Chondrocyte (in vitro differentiated cells): ENCODE data around the gene FAM200C. TPM values are rescaled to one million over a fixed set of nuclear protein-coding genes. Genes with fewer than 3 reads are reported as not detected.

Source experiments
- DNase-seq: peaks from one replicate; pipeline ENCODE4 v3.0.0; 2021; ENCODE audit warnings: mixed read lengths, low spot score
- H3K27ac Mint-ChIP-seq: one replicate; pipeline ENCODE4 v1.8.0; 2021; ENCODE audit warnings: mild to moderate bottlenecking, moderate library complexity, mixed read lengths; ENCODE audit not compliant: unreplicated experiment
- H3K27me3 Mint-ChIP-seq: 2 replicates; pipeline ENCODE4 v1.8.0; 2021; ENCODE audit warnings: low read depth, mixed read lengths
- H3K36me3 Mint-ChIP-seq: 2 replicates; pipeline ENCODE4 v1.8.0; 2021; ENCODE audit warnings: low read depth, mixed read lengths
- H3K4me1 Mint-ChIP-seq: 2 replicates; pipeline ENCODE4 v1.8.0; 2021; ENCODE audit warnings: low read depth, mild to moderate bottlenecking, mixed read lengths
- H3K4me3 Mint-ChIP-seq: one replicate; pipeline ENCODE4 v1.8.0; 2021; ENCODE audit warnings: mild to moderate bottlenecking, moderate library complexity, mixed read lengths; ENCODE audit not compliant: unreplicated experiment
- H3K9me3 Mint-ChIP-seq: 2 replicates; pipeline ENCODE4 v1.8.0; 2021; ENCODE audit warnings: low read depth, mixed read lengths
- total RNA-seq: library from RNA; stranded (reverse); gene quantifications from 3 replicates; pipeline ENCODE4 v1.2.1, GENCODE V29; 2021
- TF ChIP-seq, protein P1 (sequence below): fragments of 200-600 bp; sonication (generic); IDR thresholded peaks from 2 replicates; pipeline ENCODE4 v1.5.0; 2021; ENCODE audit warnings: antibody characterized with exemption, mild to moderate bottlenecking, moderate library complexity

Gene FAM200C
- total RNA-seq, 1 donor from 2014 or later, result 4.1 TPM

DNA sequence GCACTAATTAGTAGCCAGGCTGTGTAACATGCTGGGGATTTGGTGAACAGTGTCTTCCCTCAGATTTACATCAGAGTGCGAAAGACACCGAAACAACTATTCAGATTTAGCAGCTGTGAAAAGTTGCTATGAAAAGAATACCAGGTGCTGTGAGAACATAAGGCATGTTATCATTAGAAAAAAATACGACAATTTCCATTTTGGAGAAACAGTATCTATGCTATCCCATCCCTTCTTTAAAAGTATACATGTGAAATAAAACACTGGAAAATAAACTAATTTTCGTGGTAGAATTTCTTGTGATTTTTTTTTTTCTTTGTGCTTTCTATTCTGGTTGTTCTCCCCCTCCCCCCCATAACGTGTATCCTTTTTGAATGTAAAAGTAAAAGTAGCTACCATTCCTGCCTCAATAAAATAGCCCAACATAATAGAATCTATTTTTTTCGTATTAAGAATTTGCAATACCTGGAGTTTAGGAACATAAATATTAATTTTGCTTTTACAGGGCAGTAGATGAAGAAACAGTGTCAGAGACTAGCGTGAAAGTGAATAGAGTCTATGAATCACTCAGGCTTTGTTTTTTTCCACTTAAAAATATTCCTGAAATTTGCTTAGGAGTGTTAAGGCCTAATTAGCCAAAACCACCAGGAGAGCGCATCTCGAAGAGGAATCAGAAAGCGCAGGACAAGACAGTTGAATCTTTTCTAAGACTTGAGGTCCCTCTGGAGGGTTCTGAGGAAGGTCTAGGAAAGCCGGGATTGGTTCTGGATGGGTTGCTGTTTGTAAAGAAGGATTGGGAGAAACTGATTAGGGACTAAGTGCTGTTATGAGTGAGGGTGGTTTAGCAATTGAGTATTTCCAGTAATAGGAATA lies 19.8 kb upstream of the FAM200C start:
- Mint-ChIP-seq H3K36me3 (peaks cover 2% of the 10 kb centered on the region), H3K4me1 (peaks cover 60% of the 10 kb centered on the region)
- TF ChIP-seq, protein P1, sequence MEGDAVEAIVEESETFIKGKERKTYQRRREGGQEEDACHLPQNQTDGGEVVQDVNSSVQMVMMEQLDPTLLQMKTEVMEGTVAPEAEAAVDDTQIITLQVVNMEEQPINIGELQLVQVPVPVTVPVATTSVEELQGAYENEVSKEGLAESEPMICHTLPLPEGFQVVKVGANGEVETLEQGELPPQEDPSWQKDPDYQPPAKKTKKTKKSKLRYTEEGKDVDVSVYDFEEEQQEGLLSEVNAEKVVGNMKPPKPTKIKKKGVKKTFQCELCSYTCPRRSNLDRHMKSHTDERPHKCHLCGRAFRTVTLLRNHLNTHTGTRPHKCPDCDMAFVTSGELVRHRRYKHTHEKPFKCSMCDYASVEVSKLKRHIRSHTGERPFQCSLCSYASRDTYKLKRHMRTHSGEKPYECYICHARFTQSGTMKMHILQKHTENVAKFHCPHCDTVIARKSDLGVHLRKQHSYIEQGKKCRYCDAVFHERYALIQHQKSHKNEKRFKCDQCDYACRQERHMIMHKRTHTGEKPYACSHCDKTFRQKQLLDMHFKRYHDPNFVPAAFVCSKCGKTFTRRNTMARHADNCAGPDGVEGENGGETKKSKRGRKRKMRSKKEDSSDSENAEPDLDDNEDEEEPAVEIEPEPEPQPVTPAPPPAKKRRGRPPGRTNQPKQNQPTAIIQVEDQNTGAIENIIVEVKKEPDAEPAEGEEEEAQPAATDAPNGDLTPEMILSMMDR, result no peak

DNA sequence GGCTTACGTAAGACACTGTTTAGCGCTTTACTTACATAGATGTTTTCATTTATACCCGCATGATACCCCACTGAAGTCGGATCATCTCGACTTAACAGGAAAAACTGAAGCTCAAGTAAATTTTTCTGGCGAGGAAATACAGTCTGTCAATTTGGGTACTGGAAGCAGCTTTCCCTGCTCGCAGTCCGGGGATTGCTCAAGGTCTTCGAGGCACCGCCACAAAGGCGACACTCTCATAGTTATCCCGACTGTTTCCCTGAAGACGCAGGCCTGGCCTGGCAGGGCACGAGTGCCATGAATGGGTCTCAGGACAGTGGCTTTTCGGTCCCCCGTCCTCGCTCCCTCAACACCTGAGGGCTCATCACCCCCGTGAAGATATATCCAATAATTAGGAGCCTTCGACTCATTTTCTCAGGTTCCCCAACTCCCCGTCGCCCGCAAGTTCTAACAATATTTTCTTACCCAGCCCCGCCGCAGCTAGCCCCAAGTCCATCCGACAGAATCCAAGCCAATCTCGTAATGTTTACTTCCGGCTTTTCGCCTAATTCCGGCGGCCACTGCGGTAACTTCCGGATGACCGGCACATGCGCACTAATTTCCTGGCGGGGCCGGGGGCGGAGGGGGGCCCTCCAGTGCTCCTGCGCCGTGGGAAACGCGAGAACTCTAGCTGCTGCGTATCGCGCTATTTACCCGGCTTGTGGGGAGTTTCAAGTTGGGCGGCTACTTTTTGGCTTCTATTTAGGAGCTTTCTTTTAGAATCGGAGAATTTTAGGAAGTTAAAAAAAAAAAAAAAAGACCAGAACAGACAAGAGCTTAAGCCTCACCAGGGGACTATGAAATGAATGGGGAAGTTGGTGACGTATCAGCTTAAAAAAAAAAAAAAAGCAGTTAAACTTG lies 19.0 kb upstream of the FAM200C start, which contains the start of gene SLU7:
Gene SLU7, minus strand, starts transcription at position 521 of the 897 bp plus-strand sequence. CDS start 3,787 bp downstream, outside the sequence.
- TF ChIP-seq, protein P1, result no peak
- Mint-ChIP-seq H3K27ac (peak within 1 kb of the TSS; percentile 100), H3K9me3 (no peaks in the 10 kb centered on the region), H3K4me1 (peaks cover 53% of the 10 kb centered on the region), H3K36me3 (peaks cover 2% of the 10 kb centered on the region), H3K27me3 (no peaks in the 10 kb centered on the region), H3K4me3 (peak within 1 kb of the TSS; percentile 99)
- peak; percentile 97 for DNase-seq

More for the DNA sequence above, 19.8 kb upstream of the FAM200C start:
- no peaks in the 10 kb centered on the region for H3K9me3 Mint-ChIP-seq
- H3K27ac Mint-ChIP-seq, result peak overlapping the region; percentile 100
- no peaks in the 10 kb centered on the region for H3K27me3 Mint-ChIP-seq
- no peak for DNase-seq
- peak overlapping the region; percentile 99 for H3K4me3 Mint-ChIP-seq

DNA sequence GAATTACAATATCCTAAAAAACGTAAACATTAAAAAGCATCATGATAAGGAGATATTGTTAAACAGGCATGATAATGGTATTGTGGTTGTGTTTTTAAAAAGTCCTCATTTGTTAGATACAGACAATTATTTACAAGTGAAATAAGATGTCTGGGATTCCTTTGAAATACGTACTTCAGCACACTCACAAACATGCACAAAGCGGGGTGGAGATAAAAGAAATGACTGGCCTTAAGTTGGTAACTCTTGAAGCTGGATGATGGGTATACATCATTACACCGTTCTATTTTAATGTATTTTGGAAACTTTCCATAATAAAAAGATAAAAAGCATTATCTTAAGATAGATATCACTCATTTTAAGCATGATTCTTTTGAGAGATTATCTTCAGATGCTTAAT lies 1.0 kb downstream of the FAM200C start:
- no peaks in the 10 kb centered on the region for H3K27me3 Mint-ChIP-seq
- peaks cover 8% of the 10 kb centered on the region for H3K36me3 Mint-ChIP-seq
- peaks cover 34% of the 10 kb centered on the region for H3K4me1 Mint-ChIP-seq
- DNase-seq, result no peak
- H3K4me3 Mint-ChIP-seq, result peak overlapping the region; percentile 84
- TF ChIP-seq, protein P1, result no peak
- H3K9me3 Mint-ChIP-seq, result no peaks in the 10 kb centered on the region
- H3K27ac Mint-ChIP-seq, result no peak overlapping the region

DNA sequence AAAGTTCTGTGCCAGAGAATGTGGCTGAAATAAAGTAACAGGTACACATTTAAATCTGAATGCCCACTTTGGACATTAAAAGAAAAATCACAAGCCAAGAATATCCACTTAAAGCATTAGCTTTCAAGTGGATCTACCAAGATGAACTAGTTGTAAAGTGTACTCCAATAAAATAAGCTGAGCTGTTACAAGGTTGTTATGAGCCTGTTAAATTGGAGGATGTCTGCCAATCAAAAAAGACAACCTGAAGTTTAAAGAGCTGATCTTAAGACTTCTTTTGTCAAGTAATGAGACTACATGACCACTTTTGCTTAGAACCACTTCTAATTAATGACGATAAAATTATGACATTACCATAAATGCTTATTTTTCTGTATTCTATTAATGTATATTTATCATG lies 2.4 kb downstream of the FAM200C start:
- Mint-ChIP-seq H3K27me3 (no peaks in the 10 kb centered on the region), H3K9me3 (no peaks in the 10 kb centered on the region), H3K4me3 (no peak overlapping the region), H3K36me3 (no peaks in the 10 kb centered on the region), H3K27ac (no peak overlapping the region), H3K4me1 (peaks cover 34% of the 10 kb centered on the region)
- DNase-seq, result no peak
- TF ChIP-seq, protein P1, result no peak

DNA sequence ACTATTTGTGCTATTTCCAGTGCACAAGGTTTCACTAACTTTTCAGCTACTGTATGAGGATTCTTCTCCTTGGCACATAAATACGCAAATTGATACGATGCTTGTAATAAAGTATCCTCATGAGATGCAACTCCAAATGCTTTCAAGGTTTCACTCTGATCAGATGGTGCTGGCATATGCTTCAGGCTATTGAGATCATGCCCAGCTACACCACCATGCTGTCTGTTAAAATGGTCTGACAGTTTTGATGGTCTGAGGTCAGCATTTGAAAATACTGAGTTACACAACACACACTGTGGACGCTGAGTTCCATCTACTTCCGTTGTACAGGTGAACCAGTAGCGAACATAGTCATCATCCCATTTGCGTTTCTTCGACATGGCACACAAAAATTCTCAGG lies 4.7 kb downstream of the FAM200C start:
- no peak for DNase-seq
- Mint-ChIP-seq H3K4me1 (peaks cover 28% of the 10 kb centered on the region), H3K27me3 (no peaks in the 10 kb centered on the region), H3K4me3 (no peak overlapping the region), H3K27ac (no peak overlapping the region), H3K9me3 (no peaks in the 10 kb centered on the region), H3K36me3 (peaks cover 2% of the 10 kb centered on the region)
- TF ChIP-seq, protein P1, result no peak
